ENCODE results near the gene SNX4. TPM values are rescaled to one million over a fixed set of nuclear protein-coding genes. Genes with fewer than 3 reads are reported as not detected.

SNX4 gene
- total RNA-seq, 1 donor from 2014 or later: 27.5 TPM

DNA sequence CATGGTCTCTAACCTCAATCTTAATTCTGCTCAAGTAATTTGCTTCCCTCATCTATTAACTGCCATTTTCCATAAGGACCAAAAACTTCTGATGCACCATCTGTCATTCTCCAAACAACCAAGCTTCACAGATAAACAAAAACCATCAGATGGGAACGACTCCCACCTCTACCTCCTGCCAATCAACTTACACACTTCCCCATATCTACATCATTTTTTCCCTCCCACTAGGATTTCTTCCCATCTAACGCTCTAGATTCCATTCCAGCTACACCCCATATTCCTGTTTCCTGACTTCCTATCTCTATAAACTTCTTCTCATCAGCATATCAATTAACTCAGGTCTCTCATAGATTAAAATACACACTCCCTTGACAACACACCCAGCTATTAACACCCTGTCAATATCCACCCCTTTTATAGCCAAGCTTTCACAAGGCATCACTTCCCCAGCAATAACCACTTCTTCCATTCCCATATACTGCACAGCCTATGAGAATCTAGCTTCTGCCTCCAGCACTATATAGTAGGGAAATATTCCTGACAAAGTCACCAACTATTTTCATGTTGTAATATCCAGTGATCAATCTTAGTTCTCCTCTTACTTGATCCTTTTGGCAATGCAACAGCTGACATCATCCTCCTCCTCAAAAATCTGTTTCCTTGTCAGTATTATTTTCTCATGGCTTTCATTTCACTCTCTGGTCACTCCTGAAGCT, 39.2 kb downstream of the SNX4 start:
- Histone ChIP-seq H3K4me3 (no peak overlapping the region), H3K27ac (no peak overlapping the region), H3K36me3 (peaks cover 0 to 27% of the 10 kb centered on the region in 2 donors), H3K4me1 (no peaks in the 10 kb centered on the region), H3K9me3 (no peaks in the 10 kb centered on the region), H3K27me3 (no peaks in the 10 kb centered on the region)
- TF ChIP-seq, protein P1, sequence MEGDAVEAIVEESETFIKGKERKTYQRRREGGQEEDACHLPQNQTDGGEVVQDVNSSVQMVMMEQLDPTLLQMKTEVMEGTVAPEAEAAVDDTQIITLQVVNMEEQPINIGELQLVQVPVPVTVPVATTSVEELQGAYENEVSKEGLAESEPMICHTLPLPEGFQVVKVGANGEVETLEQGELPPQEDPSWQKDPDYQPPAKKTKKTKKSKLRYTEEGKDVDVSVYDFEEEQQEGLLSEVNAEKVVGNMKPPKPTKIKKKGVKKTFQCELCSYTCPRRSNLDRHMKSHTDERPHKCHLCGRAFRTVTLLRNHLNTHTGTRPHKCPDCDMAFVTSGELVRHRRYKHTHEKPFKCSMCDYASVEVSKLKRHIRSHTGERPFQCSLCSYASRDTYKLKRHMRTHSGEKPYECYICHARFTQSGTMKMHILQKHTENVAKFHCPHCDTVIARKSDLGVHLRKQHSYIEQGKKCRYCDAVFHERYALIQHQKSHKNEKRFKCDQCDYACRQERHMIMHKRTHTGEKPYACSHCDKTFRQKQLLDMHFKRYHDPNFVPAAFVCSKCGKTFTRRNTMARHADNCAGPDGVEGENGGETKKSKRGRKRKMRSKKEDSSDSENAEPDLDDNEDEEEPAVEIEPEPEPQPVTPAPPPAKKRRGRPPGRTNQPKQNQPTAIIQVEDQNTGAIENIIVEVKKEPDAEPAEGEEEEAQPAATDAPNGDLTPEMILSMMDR (IDR thresholded peaks at IDR 0.05): no peak
- TF ChIP-seq POLR2AphosphoS5 (IDR thresholded peaks at IDR 0.05; ENCODE audit: insufficient read depth in 1 of 2, low read depth in 1 of 2): no peak
- TF ChIP-seq POLR2A (IDR thresholded peaks at IDR 0.05): no peak
- intact Hi-C loops (cut with DNase I): no loop called here
- DNase-seq (ENCODE audit: extremely low spot score in 2 of 2): no peak

DNA sequence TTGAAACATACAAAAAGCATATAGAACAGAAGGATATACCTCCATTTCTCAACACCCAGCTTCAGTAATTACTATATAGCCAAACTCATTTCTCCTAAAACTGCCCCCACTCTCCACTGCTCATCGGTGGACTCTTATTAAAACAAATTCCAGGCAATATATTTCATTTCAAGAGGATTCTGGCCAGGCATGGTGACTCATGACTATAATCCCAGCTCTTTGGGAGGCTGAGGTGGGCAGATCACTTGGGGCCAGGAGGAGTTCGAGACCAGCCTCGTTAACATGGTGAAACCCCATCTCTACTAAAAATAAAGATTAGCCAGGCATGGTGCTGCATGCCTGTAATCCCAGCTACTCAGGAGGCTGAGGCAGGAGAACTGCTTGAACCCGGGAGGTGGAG, 40.9 kb downstream of the SNX4 start:
- H3K27me3 ChIP-seq: no peaks in the 10 kb centered on the region
- peaks cover 0 to 30% of the 10 kb centered on the region in 2 donors for H3K36me3 ChIP-seq
- TF ChIP-seq, protein P1 (IDR thresholded peaks at IDR 0.05): no peak
- TF ChIP-seq POLR2A (IDR thresholded peaks at IDR 0.05): no peak
- no peak for TF ChIP-seq POLR2AphosphoS5 (IDR thresholded peaks at IDR 0.05; ENCODE audit: insufficient read depth in 1 of 2, low read depth in 1 of 2)

DNA sequence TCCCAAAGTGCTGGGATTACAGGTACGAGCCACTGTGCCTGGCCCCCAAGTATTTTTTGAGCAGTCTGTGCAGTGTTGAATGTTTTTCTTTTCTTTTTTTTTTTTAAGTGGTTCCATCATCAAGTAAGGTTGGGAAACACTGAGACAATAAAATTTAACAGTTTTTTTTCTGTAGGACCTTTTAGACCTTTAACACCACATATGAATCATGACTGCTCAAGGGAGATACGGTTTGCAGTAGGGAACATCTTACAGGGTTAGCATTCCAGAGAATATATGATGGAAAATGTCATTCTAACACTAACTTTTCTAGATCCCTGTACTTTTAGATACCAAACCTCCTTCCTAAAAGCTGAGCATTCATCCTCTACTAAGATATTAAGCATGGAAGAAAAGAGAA, 41.7 kb downstream of the SNX4 start:
- Histone ChIP-seq H3K4me3 (no peak overlapping the region), H3K4me1 (no peaks in the 10 kb centered on the region), H3K27me3 (no peaks in the 10 kb centered on the region), H3K9me3 (no peaks in the 10 kb centered on the region), H3K27ac (no peak overlapping the region), H3K36me3 (peaks cover 0 to 30% of the 10 kb centered on the region in 2 donors)
- intact Hi-C loops (cut with DNase I): no loop called here
- TF ChIP-seq POLR2AphosphoS5 (IDR thresholded peaks at IDR 0.05; ENCODE audit: insufficient read depth in 1 of 2, low read depth in 1 of 2) (no peak), POLR2A (IDR thresholded peaks at IDR 0.05) (no peak)
- TF ChIP-seq, protein P1 (IDR thresholded peaks at IDR 0.05): no peak
- no peak for DNase-seq (ENCODE audit: extremely low spot score in 2 of 2)

More for the DNA sequence above, 40.9 kb downstream of the SNX4 start:
- intact Hi-C loops (cut with DNase I): no loop called here
- no peaks in the 10 kb centered on the region for H3K4me1 ChIP-seq
- no peak for DNase-seq (ENCODE audit: extremely low spot score in 2 of 2)
- no peak overlapping the region for H3K27ac ChIP-seq
- H3K9me3 ChIP-seq: no peaks in the 10 kb centered on the region
- H3K4me3 ChIP-seq: no peak overlapping the region

DNA sequence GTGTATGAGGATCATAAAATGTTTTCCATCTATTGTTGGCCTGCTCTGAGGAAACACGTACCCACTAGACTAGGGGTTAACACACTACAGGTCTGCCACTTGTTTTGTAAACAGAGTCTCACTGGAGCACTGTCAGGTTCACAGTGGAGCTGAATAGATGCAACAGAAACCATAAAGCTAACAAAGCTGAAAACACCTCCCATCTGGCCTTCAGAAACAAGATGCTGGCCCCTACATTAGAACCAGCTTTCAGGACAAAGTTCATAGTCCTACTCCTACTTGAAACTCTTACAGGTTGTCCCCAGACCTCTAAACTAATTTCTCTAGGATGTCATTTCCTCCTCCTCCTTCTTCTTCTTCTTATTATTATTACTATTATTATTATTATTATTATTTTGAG, 42.3 kb downstream of the SNX4 start:
- Histone ChIP-seq H3K36me3 (peaks cover 0 to 30% of the 10 kb centered on the region in 2 donors), H3K4me1 (no peaks in the 10 kb centered on the region), H3K27ac (no peak overlapping the region), H3K9me3 (no peaks in the 10 kb centered on the region), H3K27me3 (no peaks in the 10 kb centered on the region), H3K4me3 (no peak overlapping the region)
- DNase-seq (ENCODE audit: extremely low spot score in 2 of 2): no peak
- intact Hi-C loops (cut with DNase I): no loop called here
- TF ChIP-seq POLR2AphosphoS5 (IDR thresholded peaks at IDR 0.05; ENCODE audit: insufficient read depth in 1 of 2, low read depth in 1 of 2) (no peak), POLR2A (IDR thresholded peaks at IDR 0.05) (no peak)
- TF ChIP-seq, protein P1 (IDR thresholded peaks at IDR 0.05): no peak

DNA sequence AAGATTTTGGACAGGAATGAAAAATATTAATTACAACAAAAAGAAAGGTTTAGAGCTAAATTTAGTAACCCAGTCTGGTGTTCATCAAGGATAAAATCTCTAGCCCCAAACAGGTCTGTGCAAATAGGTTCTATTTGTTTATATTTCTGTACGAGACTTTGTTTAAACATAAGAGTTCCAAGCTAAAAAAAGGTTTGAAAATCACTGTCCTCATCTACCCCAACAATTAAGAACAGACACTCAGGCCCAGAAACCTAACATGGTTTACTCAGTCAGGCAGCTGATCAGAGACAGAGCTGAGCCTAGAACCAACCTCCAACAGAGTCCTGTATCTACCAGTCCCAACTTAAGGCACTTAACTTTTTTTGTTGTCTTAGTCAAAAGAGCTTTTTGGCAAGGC, 49.3 kb downstream of the SNX4 start:
- Histone ChIP-seq H3K9me3 (no peaks in the 10 kb centered on the region), H3K27me3 (no peaks in the 10 kb centered on the region), H3K36me3 (peaks cover 0 to 44% of the 10 kb centered on the region in 2 donors), H3K4me3 (no peak overlapping the region), H3K27ac (no peak overlapping the region), H3K4me1 (no peaks in the 10 kb centered on the region)
- no peak for DNase-seq (ENCODE audit: extremely low spot score in 2 of 2)
- TF ChIP-seq POLR2A (IDR thresholded peaks at IDR 0.05): no peak
- TF ChIP-seq, protein P1 (IDR thresholded peaks at IDR 0.05): no peak
- no peak for TF ChIP-seq POLR2AphosphoS5 (IDR thresholded peaks at IDR 0.05; ENCODE audit: insufficient read depth in 1 of 2, low read depth in 1 of 2)
- intact Hi-C loops (cut with DNase I): no loop called here
